NCI-H510A treated with DMSO at 0.1 percent for 48 hours (cell line): ENCODE data around the gene VPS4A.

Source experiments
- DNase-seq: peaks from one replicate; lab custom pipeline; 2025; lab: John Stamatoyannopoulos, UW

The VPS4A gene

GRCh38 chr16:69366431-69366830 is 55.3 kb downstream of the VPS4A start:
- DNase-seq = no peak

- DNase-seq = no peak
Measured at GRCh38 chr16:69367980-69368379, 56.8 kb downstream of the VPS4A start.

GRCh38 chr16:69368866-69369265 is 57.7 kb downstream of the VPS4A start:
- DNase-seq = no peak

GRCh38 chr16:69371564-69371963 is 60.4 kb downstream of the VPS4A start:
- no peak for DNase-seq

- DNase-seq = no peak
Measured at GRCh38 chr16:69373019-69373418, 61.9 kb downstream of the VPS4A start.
